Measurements from ENCODE around the gene ODAD2.

The ODAD2 gene

DNA sequence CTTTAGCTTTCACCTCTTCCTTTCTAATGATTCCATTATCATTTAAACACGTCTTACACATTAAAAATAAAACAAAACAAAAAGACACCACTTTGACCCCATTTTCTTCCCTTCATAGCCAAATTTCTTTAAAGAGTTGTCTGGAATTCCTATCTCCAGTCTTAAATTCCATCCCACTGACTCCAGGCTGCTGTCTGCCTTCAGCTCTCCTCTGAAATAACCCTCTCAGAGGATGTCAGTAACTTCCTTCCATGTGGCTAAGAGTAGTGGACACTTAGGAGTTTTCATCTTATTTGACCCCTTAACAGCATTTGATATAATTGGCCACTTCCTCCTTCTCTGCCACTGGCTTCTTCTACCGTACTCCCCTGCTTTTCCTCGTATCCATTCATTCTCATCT lies 183.6 kb downstream of the ODAD2 start:
- DNase-seq (no peak), ATAC-seq (ENCODE audit: insufficient read depth, low read depth) (no peak)
- no peak overlapping the region for H2AFZ ChIP-seq (ENCODE audit: low read depth, low read length)
- H3K36me3 ChIP-seq (ENCODE audit: insufficient read depth, low read length): no peaks in the 10 kb centered on the region
- no peaks in the 10 kb centered on the region for H4K20me1 ChIP-seq (ENCODE audit: insufficient read depth, low read length)
- H3K27ac ChIP-seq (ENCODE audit: low read length): no peak overlapping the region
- no peak overlapping the region for H3K4me2 ChIP-seq (ENCODE audit: insufficient read depth, low read length)
- no peak for TF ChIP-seq EZH2 (IDR thresholded peaks at IDR 0.05; ENCODE audit: borderline replicate concordance, low read depth, low read length, severe bottlenecking)
- no peak for TF ChIP-seq CTCF (IDR thresholded peaks at IDR 0.05; ENCODE audit: borderline replicate concordance, extremely low read depth, low read length, poor library complexity, severe bottlenecking)
- H3K4me1 ChIP-seq (ENCODE audit: insufficient read depth, low read length): no peaks in the 10 kb centered on the region
- no peaks in the 10 kb centered on the region for H3K79me2 ChIP-seq (ENCODE audit: insufficient read depth, low read length)
- H3K27me3 ChIP-seq (ENCODE audit: insufficient read depth, low read length, poor library complexity): no peaks in the 10 kb centered on the region
- H3K9ac ChIP-seq (ENCODE audit: low read depth, low read length): no peak overlapping the region
- no peaks in the 10 kb centered on the region for H3K9me3 ChIP-seq (ENCODE audit: insufficient read depth, low read length, severe bottlenecking)
- H3K4me3 ChIP-seq (ENCODE audit: low read depth in 1 of 2, low read length in 2 of 2): no peak overlapping the region

GRCh38 chr10:27805180-27805579 lies 193.7 kb downstream of the ODAD2 start:
- peaks cover 6% of the 10 kb centered on the region for H3K27me3 ChIP-seq (ENCODE audit: insufficient read depth, low read length, poor library complexity)
- TF ChIP-seq CTCF (IDR thresholded peaks at IDR 0.05; ENCODE audit: borderline replicate concordance, extremely low read depth, low read length, poor library complexity, severe bottlenecking): no peak
- no peak for TF ChIP-seq EZH2 (IDR thresholded peaks at IDR 0.05; ENCODE audit: borderline replicate concordance, low read depth, low read length, severe bottlenecking)
- no peaks in the 10 kb centered on the region for H3K4me1 ChIP-seq (ENCODE audit: insufficient read depth, low read length)
- no peak overlapping the region for H3K27ac ChIP-seq (ENCODE audit: low read length)
- no peaks in the 10 kb centered on the region for H3K9me3 ChIP-seq (ENCODE audit: insufficient read depth, low read length, severe bottlenecking)
- no peak overlapping the region for H3K9ac ChIP-seq (ENCODE audit: low read depth, low read length)
- no peaks in the 10 kb centered on the region for H3K79me2 ChIP-seq (ENCODE audit: insufficient read depth, low read length)
- no peaks in the 10 kb centered on the region for H4K20me1 ChIP-seq (ENCODE audit: insufficient read depth, low read length)
- DNase-seq: no peak
- H3K4me2 ChIP-seq (ENCODE audit: insufficient read depth, low read length): no peak overlapping the region
- H3K4me3 ChIP-seq (ENCODE audit: low read depth in 1 of 2, low read length in 2 of 2): no peak overlapping the region
- H3K36me3 ChIP-seq (ENCODE audit: insufficient read depth, low read length): no peaks in the 10 kb centered on the region
- no peak for ATAC-seq (ENCODE audit: insufficient read depth, low read depth)
- no peak overlapping the region for H2AFZ ChIP-seq (ENCODE audit: low read depth, low read length)

DNA sequence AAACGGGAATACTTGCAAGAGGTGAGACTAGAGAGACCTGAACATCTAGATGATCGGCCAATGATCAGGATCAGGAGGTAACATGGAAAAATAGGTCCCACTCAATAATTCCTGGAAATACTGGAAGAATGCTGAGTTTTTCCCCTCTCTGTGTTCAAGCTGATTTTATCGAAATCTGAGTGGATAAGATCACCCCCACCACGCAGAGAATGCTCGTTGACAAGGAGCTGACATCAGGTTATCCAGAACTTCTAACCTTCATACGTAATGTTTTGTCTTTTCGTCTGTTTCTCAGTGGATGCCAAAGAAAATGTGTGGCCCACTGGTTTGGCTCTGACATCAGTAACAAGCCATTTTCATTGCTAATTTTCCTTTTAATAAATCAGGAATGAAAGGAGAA lies 194.7 kb downstream of the ODAD2 start:
- no peak for DNase-seq
- no peaks in the 10 kb centered on the region for H3K4me1 ChIP-seq (ENCODE audit: insufficient read depth, low read length)

More for the DNA sequence above, 194.7 kb downstream of the ODAD2 start:
- no peak overlapping the region for H3K27ac ChIP-seq (ENCODE audit: low read length)
- no peaks in the 10 kb centered on the region for H4K20me1 ChIP-seq (ENCODE audit: insufficient read depth, low read length)
- H3K9me3 ChIP-seq (ENCODE audit: insufficient read depth, low read length, severe bottlenecking): no peaks in the 10 kb centered on the region
- peaks cover 6% of the 10 kb centered on the region for H3K27me3 ChIP-seq (ENCODE audit: insufficient read depth, low read length, poor library complexity)
- TF ChIP-seq EZH2 (IDR thresholded peaks at IDR 0.05; ENCODE audit: borderline replicate concordance, low read depth, low read length, severe bottlenecking) (no peak), CTCF (IDR thresholded peaks at IDR 0.05; ENCODE audit: borderline replicate concordance, extremely low read depth, low read length, poor library complexity, severe bottlenecking) (no peak)
- no peak for ATAC-seq (ENCODE audit: insufficient read depth, low read depth)
- H3K36me3 ChIP-seq (ENCODE audit: insufficient read depth, low read length): no peaks in the 10 kb centered on the region
- H3K4me2 ChIP-seq (ENCODE audit: insufficient read depth, low read length): no peak overlapping the region
- H3K9ac ChIP-seq (ENCODE audit: low read depth, low read length): no peak overlapping the region
- no peaks in the 10 kb centered on the region for H3K79me2 ChIP-seq (ENCODE audit: insufficient read depth, low read length)
- H3K4me3 ChIP-seq (ENCODE audit: low read depth in 1 of 2, low read length in 2 of 2): no peak overlapping the region
- H2AFZ ChIP-seq (ENCODE audit: low read depth, low read length): no peak overlapping the region

Measured in DND-41 (cell line).